ENCODE results near the gene JARID2. TPM values are rescaled to one million over a fixed set of nuclear protein-coding genes. Genes with fewer than 3 reads are reported as not detected.

JARID2 gene
- total and polyA plus RNA-seq, 2 of the 8 experiments (the other 6 are each of a cell fraction or from before 2014, with no cell fraction given): 60.1 to 239 TPM

DNA sequence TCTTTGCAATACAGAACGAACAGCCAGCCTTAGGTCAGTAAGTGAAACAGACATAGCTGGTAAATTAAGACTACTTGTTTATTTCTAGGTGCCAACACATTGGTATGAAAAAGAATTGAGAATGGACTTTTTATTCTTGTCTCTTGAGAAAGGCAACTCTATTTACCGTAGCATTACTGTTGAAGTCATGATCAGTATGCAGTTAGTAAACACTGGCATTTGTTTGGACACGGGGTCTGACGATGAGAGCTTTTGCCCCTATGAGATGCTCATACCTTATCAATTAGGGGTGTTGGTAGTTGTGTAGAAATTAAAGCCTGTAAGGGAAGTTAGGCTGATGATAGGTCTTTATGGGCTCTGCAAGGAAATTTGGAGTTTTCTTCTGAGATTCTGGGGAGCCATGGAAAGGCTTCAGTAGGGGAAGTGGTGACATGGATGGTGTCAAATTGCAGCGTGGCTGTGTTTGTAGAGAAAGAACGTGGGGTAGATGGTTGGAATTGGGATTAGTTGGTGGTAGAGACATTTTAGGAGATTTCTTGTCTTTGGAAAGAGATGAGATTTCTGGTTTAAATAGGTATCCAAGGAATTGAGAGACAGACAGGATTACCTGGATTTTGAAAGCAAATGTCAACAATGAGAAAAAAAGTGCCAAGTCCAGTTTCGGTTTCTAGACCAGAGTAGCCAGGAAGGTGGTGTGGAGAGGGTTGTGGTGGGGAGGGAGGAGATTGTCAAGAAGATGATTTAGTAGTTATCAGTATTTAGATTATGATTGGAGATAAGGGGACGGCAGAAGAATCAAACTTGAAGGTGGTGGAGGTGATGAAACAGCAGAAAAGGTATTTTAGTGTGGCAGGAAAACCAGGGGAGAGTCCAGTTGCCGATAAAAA lies 116.6 kb downstream of the JARID2 start (continued):
- TF ChIP-seq, protein P1, sequence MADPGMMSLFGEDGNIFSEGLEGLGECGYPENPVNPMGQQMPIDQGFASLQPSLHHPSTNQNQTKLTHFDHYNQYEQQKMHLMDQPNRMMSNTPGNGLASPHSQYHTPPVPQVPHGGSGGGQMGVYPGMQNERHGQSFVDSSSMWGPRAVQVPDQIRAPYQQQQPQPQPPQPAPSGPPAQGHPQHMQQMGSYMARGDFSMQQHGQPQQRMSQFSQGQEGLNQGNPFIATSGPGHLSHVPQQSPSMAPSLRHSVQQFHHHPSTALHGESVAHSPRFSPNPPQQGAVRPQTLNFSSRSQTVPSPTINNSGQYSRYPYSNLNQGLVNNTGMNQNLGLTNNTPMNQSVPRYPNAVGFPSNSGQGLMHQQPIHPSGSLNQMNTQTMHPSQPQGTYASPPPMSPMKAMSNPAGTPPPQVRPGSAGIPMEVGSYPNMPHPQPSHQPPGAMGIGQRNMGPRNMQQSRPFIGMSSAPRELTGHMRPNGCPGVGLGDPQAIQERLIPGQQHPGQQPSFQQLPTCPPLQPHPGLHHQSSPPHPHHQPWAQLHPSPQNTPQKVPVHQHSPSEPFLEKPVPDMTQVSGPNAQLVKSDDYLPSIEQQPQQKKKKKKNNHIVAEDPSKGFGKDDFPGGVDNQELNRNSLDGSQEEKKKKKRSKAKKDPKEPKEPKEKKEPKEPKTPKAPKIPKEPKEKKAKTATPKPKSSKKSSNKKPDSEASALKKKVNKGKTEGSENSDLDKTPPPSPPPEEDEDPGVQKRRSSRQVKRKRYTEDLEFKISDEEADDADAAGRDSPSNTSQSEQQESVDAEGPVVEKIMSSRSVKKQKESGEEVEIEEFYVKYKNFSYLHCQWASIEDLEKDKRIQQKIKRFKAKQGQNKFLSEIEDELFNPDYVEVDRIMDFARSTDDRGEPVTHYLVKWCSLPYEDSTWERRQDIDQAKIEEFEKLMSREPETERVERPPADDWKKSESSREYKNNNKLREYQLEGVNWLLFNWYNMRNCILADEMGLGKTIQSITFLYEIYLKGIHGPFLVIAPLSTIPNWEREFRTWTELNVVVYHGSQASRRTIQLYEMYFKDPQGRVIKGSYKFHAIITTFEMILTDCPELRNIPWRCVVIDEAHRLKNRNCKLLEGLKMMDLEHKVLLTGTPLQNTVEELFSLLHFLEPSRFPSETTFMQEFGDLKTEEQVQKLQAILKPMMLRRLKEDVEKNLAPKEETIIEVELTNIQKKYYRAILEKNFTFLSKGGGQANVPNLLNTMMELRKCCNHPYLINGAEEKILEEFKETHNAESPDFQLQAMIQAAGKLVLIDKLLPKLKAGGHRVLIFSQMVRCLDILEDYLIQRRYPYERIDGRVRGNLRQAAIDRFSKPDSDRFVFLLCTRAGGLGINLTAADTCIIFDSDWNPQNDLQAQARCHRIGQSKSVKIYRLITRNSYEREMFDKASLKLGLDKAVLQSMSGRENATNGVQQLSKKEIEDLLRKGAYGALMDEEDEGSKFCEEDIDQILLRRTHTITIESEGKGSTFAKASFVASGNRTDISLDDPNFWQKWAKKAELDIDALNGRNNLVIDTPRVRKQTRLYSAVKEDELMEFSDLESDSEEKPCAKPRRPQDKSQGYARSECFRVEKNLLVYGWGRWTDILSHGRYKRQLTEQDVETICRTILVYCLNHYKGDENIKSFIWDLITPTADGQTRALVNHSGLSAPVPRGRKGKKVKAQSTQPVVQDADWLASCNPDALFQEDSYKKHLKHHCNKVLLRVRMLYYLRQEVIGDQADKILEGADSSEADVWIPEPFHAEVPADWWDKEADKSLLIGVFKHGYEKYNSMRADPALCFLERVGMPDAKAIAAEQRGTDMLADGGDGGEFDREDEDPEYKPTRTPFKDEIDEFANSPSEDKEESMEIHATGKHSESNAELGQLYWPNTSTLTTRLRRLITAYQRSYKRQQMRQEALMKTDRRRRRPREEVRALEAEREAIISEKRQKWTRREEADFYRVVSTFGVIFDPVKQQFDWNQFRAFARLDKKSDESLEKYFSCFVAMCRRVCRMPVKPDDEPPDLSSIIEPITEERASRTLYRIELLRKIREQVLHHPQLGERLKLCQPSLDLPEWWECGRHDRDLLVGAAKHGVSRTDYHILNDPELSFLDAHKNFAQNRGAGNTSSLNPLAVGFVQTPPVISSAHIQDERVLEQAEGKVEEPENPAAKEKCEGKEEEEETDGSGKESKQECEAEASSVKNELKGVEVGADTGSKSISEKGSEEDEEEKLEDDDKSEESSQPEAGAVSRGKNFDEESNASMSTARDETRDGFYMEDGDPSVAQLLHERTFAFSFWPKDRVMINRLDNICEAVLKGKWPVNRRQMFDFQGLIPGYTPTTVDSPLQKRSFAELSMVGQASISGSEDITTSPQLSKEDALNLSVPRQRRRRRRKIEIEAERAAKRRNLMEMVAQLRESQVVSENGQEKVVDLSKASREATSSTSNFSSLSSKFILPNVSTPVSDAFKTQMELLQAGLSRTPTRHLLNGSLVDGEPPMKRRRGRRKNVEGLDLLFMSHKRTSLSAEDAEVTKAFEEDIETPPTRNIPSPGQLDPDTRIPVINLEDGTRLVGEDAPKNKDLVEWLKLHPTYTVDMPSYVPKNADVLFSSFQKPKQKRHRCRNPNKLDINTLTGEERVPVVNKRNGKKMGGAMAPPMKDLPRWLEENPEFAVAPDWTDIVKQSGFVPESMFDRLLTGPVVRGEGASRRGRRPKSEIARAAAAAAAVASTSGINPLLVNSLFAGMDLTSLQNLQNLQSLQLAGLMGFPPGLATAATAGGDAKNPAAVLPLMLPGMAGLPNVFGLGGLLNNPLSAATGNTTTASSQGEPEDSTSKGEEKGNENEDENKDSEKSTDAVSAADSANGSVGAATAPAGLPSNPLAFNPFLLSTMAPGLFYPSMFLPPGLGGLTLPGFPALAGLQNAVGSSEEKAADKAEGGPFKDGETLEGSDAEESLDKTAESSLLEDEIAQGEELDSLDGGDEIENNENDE (IDR thresholded peaks at IDR 0.05; ENCODE audit: insufficient replicate concordance, low read length): no peak
- TF ChIP-seq SRF (IDR thresholded peaks at IDR 0.05; ENCODE audit: low read depth, low read length) (no peak), POLR2A (IDR thresholded peaks at IDR 0.05; ENCODE audit: control extremely low read depth in 1 of 2, low read depth in 2 of 2, low read length in 2 of 2) (no peak), CREB1 (IDR thresholded peaks at IDR 0.05) (no peak), SP1 (IDR thresholded peaks at IDR 0.05; ENCODE audit: low read depth, low read length) (no peak), CTBP2 (IDR thresholded peaks at IDR 0.05; ENCODE audit: borderline replicate concordance, insufficient read depth, insufficient read length, low read length) (no peak), SIN3A (conservative IDR thresholded peaks at IDR 0.05 in 1 of 2, IDR thresholded peaks at IDR 0.05 in 1 of 2; ENCODE audit: low read depth in 1 of 2, low read length in 2 of 2) (no peak), BRCA1 (IDR thresholded peaks at IDR 0.05; ENCODE audit: low read depth, low read length) (no peak), KDM5A (IDR thresholded peaks at IDR 0.05; ENCODE audit: low read length) (no peak)
- TF ChIP-seq, protein P2, sequence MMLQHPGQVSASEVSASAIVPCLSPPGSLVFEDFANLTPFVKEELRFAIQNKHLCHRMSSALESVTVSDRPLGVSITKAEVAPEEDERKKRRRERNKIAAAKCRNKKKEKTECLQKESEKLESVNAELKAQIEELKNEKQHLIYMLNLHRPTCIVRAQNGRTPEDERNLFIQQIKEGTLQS (IDR thresholded peaks at IDR 0.05; ENCODE audit: insufficient read depth, low read depth, low read length): no peak
